Right ventricle myocardium inferior (tissue), 1 donor: Measurements from ENCODE around the gene FGFRL1. TPM values are rescaled to one million over a fixed set of nuclear protein-coding genes. Genes with fewer than 3 reads are reported as not detected.
A peak's percentile ranks its signal among the peaks of the same experiment; 100 is the strongest.
"Not testable (repeated sequence)": the region's sequence is repeated elsewhere in the genome, so short reads cannot be mapped to it uniquely, and the experiment has no call there.

Experiments used
- ATAC-seq: fragments of 200-7000 bp; cut with Tn5 transposase; one replicate; pipeline ENCODE4 v1.9.1; 2020; ENCODE audit warnings: mild to moderate bottlenecking, moderate library complexity
- DNase-seq: peaks from one replicate; pipeline ENCODE4 v3.0.0; 2021; ENCODE audit errors: missing footprints
- intact Hi-C: fragments of 100-400 bp; cut with DNase I; formaldehyde crosslinking; loops from one replicate; pipeline ENCODE4 v1.11.0; 2022
- total RNA-seq: library from RNA; stranded (reverse); fragmentation: NEBNext Ultra II Directional; extraction: Animal tissue kit (Norgen Biotek cat#: 25700); gene quantifications from one replicate; pipeline ENCODE4 v1.2.1, GENCODE V29; 2021
- donor health status: DM: no; HTN: yes; CAD: no; lungs with severe emphysema.

The FGFRL1 gene
- total RNA-seq, 1 donor from 2014 or later: 21.0 TPM

- intact Hi-C loops: loop anchor here (5.0 to 10.0 kb wide), 2 partner anchors 55 to 248 kb away; partner anchors contain the start of genes GAK and TMEM175
- peak; percentile 60 for DNase-seq
- ATAC-seq: no peak
These were observed 21.5 kb upstream of the FGFRL1 start for GRCh38 chr4:989722-990471.

DNA sequence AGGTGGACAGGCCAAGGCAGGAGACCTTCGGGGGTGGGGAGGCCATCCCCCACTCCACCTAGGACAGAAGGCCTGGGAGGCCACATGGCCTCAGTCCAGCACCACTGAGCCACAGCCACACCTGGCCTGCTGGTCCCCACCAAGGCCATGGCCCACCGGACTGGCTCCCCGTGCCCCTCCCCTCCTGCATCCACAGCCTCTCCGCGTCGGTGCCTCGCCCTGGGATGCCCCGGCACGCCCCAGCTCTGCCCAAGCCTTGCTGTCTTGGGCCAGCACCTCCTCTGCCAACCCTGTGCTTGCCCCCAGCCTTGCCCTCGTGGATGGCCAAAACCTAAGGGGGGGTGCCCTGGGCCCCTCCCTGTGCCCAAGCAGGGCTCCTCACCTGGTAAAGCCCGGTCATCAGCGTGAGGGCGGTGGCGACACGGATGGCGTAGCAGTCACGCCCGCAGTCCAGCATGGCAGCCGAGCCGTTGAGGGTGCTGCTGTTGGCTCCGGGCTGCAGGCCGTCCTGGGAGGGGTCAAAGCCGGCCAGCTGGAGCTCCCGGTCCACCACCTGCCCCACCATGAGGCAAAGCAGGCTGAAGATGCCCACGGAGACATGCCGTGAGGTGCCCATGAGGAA is 20.6 kb upstream of the FGFRL1 start:
- intact Hi-C loops: no loop called here
- ATAC-seq: no peak
- DNase-seq: peak; percentile 58

DNA sequence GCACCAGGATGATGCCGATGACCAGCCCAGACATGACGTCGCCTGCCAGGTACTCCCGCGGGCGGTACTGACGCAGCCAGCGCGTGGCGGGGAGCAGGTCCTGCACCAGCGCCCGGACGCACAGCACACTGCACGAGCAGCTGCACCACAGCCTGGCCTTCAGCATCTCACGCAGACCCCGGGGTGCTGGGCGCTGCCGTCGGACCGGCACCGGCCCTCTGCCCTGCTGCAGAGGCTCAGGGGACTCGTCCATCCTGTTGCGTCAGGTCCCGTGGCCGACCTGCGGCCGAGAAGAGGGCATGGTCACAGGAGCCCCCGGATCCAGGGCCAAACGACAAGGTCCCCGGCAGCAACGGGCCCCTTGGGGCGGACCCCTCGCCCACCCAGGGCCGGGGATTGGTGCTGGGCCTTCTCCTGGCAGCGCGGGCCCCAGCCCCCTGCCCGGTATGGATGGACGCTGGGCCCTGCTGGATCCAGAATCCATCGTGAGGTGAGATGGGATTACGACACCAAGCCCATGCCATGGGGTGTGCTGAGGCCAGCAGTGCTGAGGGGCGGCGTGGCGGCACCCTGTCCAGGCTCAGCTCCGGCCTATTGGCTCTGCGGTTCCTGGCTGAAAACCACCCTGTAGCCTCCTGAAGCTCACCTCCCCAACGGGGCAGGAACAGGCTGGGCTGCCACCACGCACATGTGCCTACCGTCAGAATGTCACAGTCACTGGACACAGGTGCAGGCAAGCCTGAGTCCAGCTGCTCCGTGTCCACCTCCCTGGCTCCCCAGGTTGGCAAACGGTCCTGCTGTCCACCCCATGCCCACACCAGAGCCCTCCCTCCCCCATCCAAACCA is 19.8 kb upstream of the FGFRL1 start:
- DNase-seq (peak; percentile 60), ATAC-seq (no peak)
- intact Hi-C loops: no loop called here

GRCh38 chr4:992297-993110 is 18.9 kb upstream of the FGFRL1 start:
- DNase-seq (peak; percentile 63), ATAC-seq (no peak)
- intact Hi-C loops: no loop called here

GRCh38 chr4:993111-994029 is 18.1 kb upstream of the FGFRL1 start, which contains the start of gene SLC26A1:
Gene SLC26A1, minus strand, starts transcription at chr4:993404. Its CDS starts 1,701 bp downstream, at chr4:991703.
- ATAC-seq (no peak), DNase-seq (peak; percentile 69)
- intact Hi-C loops: no loop called here

GRCh38 chr4:995311-996026 is 16.0 kb upstream of the FGFRL1 start:
- intact Hi-C loops: no loop called here
- DNase-seq: peak; percentile 44

GRCh38 chr4:996030-996996 is 15.1 kb upstream of the FGFRL1 start:
- ATAC-seq: no peak
- intact Hi-C loops: no loop called here
- DNase-seq: peak; percentile 56

More at GRCh38 chr4:995311-996026, 16.0 kb upstream of the FGFRL1 start:
- ATAC-seq: no peak

DNA sequence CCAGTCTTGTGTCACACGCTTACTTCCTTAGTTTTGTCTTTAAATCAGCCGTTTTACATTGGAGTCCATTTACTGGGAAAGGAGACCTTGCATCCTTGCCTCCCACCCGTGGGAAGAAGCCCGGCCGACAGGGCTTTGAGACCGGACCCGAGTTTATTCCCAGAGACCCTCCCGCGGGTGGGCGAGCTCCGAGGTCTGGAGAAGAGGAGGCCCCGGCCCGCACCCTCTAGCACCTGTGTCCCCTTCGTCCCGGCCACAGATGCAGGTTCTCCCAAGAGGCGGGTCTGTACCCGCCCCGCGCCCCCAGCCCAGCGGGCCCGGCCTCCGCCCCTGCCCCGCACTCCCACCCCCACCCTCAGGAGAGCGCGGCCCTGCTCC is 14.4 kb upstream of the FGFRL1 start:
- no peak for DNase-seq
- ATAC-seq: no peak
- intact Hi-C loops: no loop called here

DNA sequence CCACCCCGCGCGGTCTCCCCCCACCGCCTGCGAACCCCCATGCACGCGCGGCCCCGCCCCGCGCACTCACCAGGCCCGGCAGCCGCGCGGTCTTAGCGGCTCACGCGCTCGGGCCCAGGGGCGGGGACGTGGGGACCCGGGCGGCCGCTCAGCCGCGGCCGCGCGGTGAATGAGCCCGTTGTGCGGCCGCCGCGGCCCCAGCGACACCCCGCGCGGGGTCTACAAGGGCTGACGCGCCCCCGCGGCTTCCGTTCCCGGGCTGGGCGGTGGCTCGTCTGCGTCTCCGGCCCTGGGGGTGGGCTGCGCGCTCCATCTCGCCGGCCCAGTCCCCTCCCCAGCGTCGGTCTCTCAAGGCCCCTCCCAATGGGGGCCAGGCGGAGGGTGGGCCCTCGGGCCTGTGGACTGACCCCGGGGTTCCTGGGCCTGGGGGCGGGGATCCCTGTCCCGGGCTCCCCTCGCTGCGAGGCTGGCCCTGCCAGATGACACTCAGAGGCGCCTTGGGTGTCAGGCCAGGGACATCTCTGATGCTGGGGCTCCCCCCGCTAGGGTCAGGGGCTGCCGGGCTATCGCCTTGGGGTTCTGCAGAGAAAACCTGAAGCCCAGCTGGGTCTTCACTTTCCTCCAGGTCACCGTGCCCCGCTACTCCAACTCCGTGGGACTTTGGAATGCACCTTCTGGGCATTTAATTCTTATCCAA is 13.9 kb upstream of the FGFRL1 start:
- ATAC-seq: no peak
- peak; percentile 40 for DNase-seq
- intact Hi-C loops: no loop called here

DNA sequence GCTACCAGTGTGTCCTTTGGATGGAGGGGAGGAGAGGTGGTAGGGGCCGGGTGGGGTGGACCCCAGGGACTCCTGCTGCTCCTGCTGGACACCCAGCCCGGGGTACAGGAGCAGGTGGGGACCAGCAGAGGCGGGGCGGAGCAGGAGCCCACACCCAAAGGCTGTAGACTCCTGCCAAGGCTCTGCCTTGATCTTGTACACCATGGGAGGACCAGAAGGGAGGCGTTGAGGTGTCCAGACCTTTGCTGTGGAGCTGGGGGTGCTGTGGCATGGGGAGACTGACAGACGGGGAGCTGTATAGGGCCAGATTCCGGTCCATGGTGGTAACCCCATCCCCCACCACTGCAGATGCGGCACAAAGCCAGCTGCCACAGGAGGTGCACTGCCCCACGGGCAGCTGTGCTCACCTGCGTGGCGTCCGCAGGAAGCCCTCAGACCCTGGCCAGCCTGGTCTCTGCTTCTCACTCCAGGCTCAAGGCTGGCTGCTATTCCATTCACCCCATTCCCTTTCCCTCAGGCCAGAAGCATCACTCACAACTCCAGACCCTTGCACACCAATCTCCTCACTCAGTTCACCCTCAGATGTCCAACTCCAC is 13.2 kb upstream of the FGFRL1 start:
- ATAC-seq: no peak
- intact Hi-C loops: no loop called here
- DNase-seq: peak; percentile 44

DNA sequence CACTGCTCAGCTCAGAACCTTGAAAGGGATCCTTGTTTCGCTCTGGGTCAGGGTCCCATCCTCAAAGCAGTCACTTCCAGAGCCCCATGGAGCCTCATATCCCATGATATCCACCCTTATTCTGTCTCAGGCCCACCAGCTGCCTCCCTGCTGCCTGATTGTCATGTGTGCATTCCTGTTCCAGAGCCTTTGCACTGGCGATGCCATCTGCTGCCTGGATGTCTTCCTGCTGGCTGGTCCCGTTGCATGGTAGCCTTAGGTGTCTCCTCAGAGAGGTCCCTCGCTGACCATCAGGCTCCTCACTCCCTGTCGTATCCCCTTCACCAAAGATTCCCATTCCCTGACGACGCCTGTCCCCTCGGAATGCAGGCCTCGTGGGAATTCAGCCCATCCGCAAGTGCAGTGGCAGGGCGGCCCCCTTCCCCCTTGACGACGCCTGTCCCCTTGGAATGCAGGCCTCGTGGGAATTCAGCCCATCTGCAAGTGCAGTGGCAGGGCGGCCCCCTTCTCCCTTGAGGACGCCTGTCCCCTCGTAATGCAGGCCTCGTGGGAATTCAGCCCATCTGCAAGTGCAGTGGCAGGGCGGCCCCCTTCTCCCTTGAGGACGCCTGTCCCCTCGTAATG is 12.1 kb upstream of the FGFRL1 start:
- DNase-seq: peak; percentile 47
- ATAC-seq, intact Hi-C loops: not testable (repeated sequence)

DNA sequence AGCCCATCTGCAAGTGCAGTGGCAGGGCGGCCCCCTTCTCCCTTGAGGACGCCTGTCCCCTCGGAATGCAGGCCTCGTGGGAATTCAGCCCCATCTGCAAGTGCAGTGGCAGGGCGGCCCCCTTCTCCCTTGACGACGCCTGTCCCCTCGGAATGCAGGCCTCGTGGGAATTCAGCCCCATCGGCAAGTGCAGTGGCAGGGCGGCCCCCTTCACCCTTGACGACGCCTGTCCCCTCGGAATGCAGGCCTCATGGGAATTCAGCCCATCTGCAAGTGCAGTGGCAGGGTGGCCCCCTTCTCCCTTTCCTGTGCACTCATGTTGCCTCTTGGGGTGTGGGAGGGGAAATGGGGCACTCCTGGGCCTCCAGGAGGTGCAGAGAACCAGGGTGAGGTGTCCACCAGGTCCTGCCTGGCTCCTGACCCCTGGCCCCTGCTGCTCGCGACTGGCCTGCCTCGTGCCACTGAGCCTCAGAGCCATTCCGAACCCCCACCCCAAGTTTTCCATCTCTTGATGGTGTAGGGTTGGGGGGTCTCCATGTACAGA is 11.5 kb upstream of the FGFRL1 start:
- intact Hi-C loops: no loop called here
- DNase-seq (peak; percentile 14), ATAC-seq (no peak)

DNA sequence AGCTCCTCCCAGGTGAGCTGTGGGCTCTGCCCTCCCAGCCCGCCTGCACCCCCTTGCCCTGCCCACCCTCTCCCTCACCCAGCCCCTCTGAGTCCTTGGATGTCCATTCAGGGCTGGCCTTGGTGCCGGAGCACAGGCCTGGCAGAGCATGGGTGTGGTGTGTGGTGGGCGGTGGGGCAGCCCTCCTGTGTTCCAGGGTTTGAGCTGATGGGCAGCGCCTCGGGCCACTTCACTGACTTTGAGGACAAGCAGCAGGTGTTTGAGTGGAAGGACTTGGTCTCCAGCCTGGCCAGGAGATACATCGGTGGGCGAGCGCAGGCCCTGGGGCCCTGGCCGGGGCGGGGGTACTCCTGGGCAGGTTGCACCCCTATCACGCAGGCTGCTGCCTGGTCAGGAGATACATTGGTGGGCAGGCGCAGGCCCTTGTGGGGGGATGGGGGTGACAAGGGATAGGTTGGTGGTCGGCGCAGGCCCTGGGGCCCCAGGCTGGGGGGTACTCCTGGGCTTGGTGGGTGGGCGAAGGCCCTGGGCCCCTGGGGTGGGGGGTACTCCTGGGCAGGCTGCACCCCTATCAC is 10.7 kb upstream of the FGFRL1 start:
- ATAC-seq (no peak), DNase-seq (peak; percentile 53)
- intact Hi-C loops: no loop called here

GRCh38 chr4:1001561-1002130 is 9.8 kb upstream of the FGFRL1 start:
- DNase-seq (peak; percentile 50), ATAC-seq (no peak)
- intact Hi-C loops: no loop called here
